ENCODE measurements around the gene CALCOCO2.
A peak's percentile ranks its signal among the peaks of the same experiment; 100 is the strongest.

Gene CALCOCO2

GRCh38 chr17:48873696-48874443 is 43.0 kb downstream of the CALCOCO2 start:
- DNase-seq (ENCODE audit: low read depth): no peak

GRCh38 chr17:48878920-48879898 is 48.4 kb downstream of the CALCOCO2 start:
- peak; percentile 75 for DNase-seq (ENCODE audit: low read depth)

- DNase-seq (ENCODE audit: low read depth): no peak
These were observed 51.4 kb downstream of the CALCOCO2 start for GRCh38 chr17:48882272-48882671.

GRCh38 chr17:48883171-48883570 is 52.3 kb downstream of the CALCOCO2 start:
- no peak for DNase-seq (ENCODE audit: low read depth)

GRCh38 chr17:48890086-48890485 is 59.3 kb downstream of the CALCOCO2 start:
- no peak for DNase-seq (ENCODE audit: low read depth)

- DNase-seq (ENCODE audit: low read depth): no peak
These were observed 62.3 kb downstream of the CALCOCO2 start for GRCh38 chr17:48892940-48893645.

- no peak for DNase-seq (ENCODE audit: low read depth)
These were observed 63.0 kb downstream of the CALCOCO2 start for GRCh38 chr17:48893646-48894508.

- no peak for DNase-seq (ENCODE audit: low read depth)
These were observed 64.1 kb downstream of the CALCOCO2 start for GRCh38 chr17:48894886-48895285.

GRCh38 chr17:48901241-48901640 is 70.4 kb downstream of the CALCOCO2 start:
- DNase-seq (ENCODE audit: low read depth): no peak

- no peak for DNase-seq (ENCODE audit: low read depth)
These were observed 72.6 kb downstream of the CALCOCO2 start for GRCh38 chr17:48903401-48903800.

- no peak for DNase-seq (ENCODE audit: low read depth)
These were observed 73.6 kb downstream of the CALCOCO2 start for GRCh38 chr17:48904428-48904827.

GRCh38 chr17:48905987-48906515 is 75.2 kb downstream of the CALCOCO2 start:
- DNase-seq (ENCODE audit: low read depth): no peak

GRCh38 chr17:48907713-48908046 is 76.8 kb downstream of the CALCOCO2 start:
- peak; percentile 57 for DNase-seq (ENCODE audit: low read depth)

GRCh38 chr17:48908047-48908843 is 77.4 kb downstream of the CALCOCO2 start, which contains the start of gene UBE2Z:
Gene UBE2Z (plus strand): TSS chr17:48908407. CDS start chr17:48908504, 97 bp downstream.
- DNase-seq (ENCODE audit: low read depth): peak; percentile 94

- DNase-seq (ENCODE audit: low read depth): peak; percentile 89
These were observed 78.1 kb downstream of the CALCOCO2 start for GRCh38 chr17:48908853-48909394.

GRCh38 chr17:48909783-48910182 is 78.9 kb downstream of the CALCOCO2 start:
- DNase-seq (ENCODE audit: low read depth): no peak

- no peak for DNase-seq (ENCODE audit: low read depth)
These were observed 79.5 kb downstream of the CALCOCO2 start for GRCh38 chr17:48910370-48910769.

- no peak for DNase-seq (ENCODE audit: low read depth)
These were observed 81.6 kb downstream of the CALCOCO2 start for GRCh38 chr17:48912476-48912875.

Measured in EH (cell line).